ENCODE measurements around the gene TMEM62.

GRCh38 chr15:43214592-43215295 lies 81.4 kb downstream of the TMEM62 start:
- TF ChIP-seq, protein P1, sequence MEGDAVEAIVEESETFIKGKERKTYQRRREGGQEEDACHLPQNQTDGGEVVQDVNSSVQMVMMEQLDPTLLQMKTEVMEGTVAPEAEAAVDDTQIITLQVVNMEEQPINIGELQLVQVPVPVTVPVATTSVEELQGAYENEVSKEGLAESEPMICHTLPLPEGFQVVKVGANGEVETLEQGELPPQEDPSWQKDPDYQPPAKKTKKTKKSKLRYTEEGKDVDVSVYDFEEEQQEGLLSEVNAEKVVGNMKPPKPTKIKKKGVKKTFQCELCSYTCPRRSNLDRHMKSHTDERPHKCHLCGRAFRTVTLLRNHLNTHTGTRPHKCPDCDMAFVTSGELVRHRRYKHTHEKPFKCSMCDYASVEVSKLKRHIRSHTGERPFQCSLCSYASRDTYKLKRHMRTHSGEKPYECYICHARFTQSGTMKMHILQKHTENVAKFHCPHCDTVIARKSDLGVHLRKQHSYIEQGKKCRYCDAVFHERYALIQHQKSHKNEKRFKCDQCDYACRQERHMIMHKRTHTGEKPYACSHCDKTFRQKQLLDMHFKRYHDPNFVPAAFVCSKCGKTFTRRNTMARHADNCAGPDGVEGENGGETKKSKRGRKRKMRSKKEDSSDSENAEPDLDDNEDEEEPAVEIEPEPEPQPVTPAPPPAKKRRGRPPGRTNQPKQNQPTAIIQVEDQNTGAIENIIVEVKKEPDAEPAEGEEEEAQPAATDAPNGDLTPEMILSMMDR (optimal IDR thresholded peaks at IDR 0.05 in 1 of 3, IDR thresholded peaks at IDR 0.05 in 1 of 3, conservative IDR thresholded peaks at IDR 0.05 in 1 of 3; ENCODE audit: extremely low read depth in 1 of 3, insufficient read depth in 2 of 3, low read length in 3 of 3): no peak
- no peak for TF ChIP-seq EZH2 (IDR thresholded peaks at IDR 0.05; ENCODE audit: low read length)
